NCI-H345 (cell line): ENCODE data around the gene BNC2.

Source experiments
- DNase-seq: peaks from one replicate; lab custom pipeline; 2025; lab: John Stamatoyannopoulos, UW

The BNC2 gene

GRCh38 chr9:16601991-16602390 is 268.5 kb downstream of the BNC2 start:
- DNase-seq: no peak

- DNase-seq: no peak
These were observed 272.2 kb downstream of the BNC2 start for GRCh38 chr9:16598316-16598715.

DNA sequence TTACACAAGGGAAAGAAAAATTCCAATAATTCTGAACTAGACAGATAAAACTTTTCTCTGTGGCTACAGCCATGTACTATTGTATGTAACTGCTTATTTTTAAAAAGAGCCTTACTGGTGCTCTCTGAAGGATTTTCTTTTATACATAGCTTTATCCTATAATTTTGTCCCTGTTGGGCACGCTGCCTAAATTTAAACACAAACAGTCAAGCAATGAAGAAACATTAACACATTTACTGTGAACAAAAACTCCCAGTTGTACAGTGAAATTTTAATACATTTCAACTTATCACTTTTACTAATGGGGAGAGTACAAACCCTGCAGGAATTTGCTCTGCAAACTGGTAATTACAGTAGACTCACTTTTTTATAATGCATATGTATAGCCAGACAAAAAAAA is 273.3 kb downstream of the BNC2 start:
- DNase-seq: no peak

DNA sequence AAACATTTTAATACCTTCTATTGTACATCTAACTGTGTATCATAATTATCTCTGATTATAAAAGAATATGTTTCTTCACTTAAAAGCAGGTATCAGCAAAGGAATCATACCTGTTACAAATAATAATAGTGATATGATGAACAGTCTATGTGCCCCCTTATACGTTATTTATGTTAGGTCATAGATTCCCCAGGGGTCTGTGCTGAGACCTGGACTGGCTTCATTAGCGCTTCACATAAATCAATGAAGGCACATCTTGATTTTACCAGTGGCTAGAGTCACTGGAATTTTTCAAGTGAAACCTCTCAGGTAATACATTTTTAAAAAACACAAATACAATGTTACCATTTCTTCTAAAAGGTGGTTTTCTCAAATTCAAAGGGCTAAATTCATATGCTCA is 275.2 kb downstream of the BNC2 start:
- no peak for DNase-seq

DNA sequence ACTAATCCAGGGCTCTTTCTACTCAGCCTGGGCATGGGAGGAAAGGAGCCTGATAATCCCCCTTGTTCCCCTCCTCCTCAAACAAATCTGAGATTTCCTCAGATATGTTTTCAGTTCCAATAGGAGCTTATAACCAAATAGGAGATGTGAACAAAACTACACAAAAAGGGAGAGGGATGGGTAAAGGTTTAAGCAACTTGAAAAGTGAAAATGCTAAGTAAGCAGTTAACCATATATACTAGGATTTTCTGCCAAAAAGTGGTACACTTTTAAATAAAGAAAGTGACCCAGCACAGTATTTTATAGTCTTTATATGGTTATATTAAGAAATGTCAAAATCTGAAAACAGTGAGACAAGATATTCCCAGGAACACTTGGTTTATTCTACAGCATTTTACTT is 275.7 kb downstream of the BNC2 start:
- DNase-seq: no peak

DNA sequence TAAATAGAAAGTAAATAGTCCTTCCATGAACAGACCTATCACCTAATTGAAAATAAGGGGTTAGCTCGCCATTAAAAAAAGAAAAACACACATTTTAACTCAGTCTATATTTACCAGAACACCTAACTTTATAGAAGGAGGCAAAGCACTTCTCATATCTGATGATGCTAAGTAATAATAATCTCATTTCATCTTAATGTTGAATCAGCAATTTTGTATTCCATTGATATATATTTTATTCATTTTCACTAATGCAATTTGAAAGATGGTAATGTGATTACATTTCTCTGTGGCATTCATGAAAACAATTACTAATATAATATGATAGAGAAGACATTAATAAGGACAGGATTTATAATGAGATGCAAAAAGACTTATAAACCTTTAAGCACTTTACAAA is 276.7 kb downstream of the BNC2 start:
- DNase-seq: no peak

DNA sequence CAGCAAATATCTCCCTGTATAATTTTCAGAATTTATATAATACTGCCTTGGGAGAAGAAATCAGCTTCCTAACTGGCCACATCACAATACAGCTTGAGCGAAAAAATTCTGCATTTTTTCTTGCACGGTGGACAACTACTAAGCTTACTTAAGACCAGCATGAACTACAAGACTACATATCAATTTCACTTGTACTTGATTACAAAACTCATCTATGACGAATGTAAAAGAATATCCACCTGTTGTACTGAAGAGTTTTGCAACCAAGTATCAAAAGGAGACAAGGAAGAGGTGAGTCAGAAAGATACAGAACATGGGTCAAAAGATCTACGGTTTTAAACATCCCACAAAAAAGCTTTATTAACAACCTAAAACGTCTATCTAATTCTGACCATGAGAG is 279.4 kb downstream of the BNC2 start:
- DNase-seq: no peak

- no peak for DNase-seq
These were observed 284.9 kb downstream of the BNC2 start for GRCh38 chr9:16585591-16585990.

GRCh38 chr9:16579872-16580432 is 290.5 kb downstream of the BNC2 start:
- DNase-seq: no peak

GRCh38 chr9:16575986-16576245 is 294.6 kb downstream of the BNC2 start:
- no peak for DNase-seq

DNA sequence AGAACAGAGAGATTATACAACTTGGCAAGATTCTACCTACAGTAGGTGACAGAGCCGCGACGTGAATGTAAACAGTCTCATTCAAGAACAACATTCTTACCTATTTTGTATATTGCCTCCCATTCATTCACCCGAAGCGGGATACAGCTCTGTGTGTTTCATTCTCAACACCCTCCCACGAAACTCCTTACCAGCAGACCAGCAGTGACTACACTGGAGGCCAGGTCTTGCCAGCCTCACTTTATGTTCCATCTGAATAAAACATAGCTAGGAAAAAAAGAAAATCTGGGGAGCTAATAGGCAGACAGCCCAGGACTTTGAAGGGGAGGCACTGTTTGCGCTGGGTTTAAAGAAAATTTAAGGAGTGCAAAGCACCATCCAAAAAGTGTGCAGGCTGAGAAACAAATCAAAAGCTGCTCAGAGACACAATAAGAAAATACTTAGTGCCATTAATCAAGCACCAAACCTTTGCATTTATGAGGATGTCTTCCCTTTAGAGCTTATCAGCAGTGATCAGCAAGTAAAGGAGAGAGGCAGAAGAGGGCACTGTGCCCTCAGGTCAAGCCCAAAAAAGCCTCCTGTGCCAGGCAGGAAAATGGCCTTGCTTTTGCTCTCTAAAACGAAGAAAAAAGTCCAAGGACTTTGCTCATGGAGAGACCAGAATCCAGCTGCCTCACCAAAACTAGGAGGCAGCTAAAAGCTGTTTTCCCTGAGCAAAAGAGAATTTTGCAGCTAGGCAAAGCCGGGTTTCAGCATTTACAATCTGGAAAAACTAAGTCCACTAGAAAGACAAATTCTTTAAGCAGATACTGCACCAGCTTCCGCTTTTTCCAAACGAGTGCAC is 295.1 kb downstream of the BNC2 start:
- DNase-seq: no peak

DNA sequence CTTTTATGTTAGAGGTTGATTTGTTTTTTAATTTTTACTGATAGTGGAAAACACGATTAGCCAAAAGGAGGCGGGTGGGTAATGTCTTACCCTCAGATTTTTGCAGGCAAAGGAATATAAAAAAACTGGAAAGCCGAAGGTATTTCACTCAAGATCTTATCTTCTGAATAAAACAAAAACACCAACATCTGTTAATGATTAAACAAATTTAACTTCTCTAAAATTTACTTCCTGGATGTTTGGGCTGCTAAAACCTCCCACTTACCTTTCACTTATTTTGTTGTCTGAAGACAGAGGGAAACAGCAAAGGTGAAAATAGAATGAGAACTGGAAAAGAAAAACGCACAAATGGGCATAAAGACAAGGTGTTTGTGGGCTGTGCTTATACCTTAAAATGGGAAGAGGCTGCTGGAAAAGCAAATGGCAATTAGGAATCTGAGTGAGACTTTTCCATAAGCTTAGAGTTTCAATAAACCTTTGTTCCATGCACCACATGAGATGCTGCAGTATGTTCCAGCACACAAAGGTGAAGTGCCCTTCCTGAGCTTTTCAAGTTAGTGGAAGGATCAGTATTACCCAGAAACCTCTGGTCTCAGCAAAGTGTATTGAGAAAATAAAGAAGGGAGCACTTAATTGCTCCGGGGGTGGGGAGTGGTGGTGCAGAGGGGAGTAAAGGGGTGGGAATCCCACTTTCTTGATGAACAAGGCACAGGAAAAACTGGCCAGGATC is 298.3 kb downstream of the BNC2 start:
- no peak for DNase-seq

- no peak for DNase-seq
These were observed 299.2 kb downstream of the BNC2 start for GRCh38 chr9:16571127-16571802.

DNA sequence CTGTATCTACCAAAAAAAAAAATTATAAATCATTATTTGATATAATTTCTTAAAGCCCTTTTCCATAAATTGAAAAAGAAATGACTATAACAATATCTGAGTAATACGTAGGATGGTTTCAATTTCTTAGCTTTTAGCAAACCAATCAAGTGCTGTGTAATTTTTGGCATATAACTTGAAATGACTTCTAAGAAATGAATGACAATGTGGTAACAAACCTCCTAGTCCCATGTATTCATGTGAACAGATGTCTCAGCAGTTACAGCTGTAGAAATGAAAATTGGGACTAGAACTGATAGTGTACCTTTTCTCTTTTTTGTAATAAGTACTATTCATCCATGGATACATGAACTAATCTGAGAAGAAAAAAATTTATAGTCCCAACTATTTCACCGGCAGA is 307.0 kb downstream of the BNC2 start:
- no peak for DNase-seq

DNA sequence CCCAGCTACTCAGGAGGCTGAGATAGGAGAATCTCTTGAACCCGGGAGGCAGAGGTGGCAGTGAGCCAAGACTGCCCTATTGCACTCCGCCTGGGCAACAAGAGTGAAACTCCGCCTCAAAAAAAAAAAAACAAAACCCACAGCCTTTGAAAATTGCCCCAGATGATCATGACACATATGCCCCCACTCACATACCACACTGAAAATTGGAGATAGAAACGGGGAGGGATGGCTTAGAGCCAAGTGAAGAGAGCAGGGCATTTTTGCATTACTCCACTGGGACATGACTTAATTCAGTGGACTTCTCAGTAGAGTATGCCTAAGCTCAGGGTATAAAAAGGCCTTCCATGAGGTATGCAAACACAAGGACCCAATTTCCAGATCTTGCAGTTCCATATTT is 309.3 kb downstream of the BNC2 start:
- DNase-seq: no peak

DNA sequence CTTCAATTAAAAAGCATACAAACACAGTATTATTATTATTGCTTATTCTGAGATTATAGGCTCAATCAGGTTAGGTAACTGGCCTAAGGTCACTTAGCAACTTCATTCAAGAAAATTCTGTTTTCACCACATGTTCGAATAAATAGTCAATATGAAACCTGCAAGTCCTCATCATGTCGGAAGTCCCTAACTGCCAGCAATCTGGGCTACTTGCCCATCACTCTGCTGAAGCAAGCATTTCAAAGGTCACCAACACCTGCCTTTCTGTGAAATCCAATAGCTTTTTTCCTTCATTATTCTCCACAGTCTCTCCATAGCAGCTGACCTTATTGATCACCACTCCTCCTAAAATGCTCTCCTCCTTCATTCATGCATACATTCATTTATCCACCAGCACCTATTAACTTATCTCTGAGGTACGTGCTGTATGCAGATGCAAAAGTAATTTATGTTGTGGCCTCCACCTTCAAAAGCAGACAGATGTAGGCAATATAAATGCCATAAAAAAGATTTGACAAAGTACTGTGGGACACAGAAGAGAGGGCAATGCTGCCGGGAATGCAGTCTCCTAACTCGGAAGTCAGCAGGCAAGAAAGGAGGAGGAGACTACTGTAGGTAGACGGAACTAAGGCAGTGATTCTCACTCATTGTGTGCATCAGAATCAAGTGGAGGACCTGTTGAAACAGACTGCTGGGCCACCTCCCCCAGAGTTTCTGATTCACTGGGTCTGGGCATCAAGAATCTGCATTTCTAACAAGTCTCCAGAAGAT is 310.9 kb downstream of the BNC2 start:
- DNase-seq: no peak

GRCh38 chr9:16555802-16556201 is 314.7 kb downstream of the BNC2 start:
- DNase-seq: no peak

GRCh38 chr9:16553869-16554540 is 316.5 kb downstream of the BNC2 start:
- no peak for DNase-seq

- DNase-seq: no peak
These were observed 318.2 kb downstream of the BNC2 start for GRCh38 chr9:16552252-16552651.

DNA sequence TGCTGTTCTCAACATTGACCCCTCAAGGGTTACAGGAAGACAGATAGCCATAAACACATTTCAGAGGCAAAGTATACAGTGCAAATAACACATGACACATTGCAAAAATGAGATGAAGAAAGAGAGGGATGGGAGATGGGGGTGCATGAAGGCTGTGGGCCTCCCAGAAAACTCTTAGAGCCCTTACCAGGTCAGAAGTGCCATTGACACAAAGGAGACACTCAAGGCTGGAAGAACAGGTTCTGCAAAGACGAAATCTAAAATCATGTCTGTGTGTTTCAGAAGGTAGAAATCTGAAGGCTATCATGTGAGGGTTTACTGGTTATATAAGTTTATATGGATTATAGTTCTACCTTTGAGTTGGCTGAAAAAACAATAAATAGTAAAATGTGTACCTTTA is 318.8 kb downstream of the BNC2 start:
- no peak for DNase-seq

DNA sequence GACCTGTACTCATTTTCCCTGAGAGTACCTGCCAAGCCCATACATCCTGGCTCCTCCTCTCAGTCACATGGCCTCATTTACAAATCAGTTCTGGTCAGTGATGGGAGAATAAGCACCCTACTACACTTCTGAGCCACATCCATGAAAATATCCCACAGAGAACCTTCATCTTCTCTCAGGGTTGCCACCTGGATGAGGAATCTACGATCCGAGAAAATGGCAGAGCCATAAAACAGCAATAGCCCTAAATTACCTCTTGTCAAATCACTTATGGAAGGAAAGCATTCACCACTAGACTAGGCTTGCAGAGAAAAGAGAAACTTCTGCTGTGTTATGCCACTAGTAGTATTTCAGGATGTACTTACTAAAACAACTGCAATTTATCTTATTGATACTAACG is 324.8 kb downstream of the BNC2 start:
- DNase-seq: no peak

DNA sequence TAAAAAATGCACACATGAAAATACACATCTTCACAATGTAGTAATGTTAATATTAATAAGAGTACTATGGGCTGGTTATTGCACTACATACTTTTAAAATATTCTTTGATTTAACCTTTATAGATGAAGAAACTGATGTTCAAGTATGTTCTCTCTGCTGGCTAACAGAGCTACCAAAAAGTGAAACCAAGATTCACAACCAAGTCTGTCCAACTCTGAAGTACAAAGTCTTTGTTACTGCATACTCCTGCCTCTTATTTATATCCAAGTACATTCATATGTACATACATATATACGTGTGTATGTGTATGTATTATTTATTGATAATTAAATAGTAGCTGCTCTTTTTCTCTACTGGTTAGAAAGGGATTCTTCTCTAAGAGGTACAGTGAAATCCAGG is 325.6 kb downstream of the BNC2 start:
- DNase-seq: no peak
